ENCODE measurements around the gene RNF144B.
A peak's percentile ranks its signal among the peaks of the same experiment; 100 is the strongest.
"Not testable (repeated sequence)": the region's sequence is repeated elsewhere in the genome, so short reads cannot be mapped to it uniquely, and the experiment has no call there.

The RNF144B gene

GRCh38 chr6:18387061-18387721, at the start of gene RNF144B:
Gene RNF144B (plus strand): TSS chr6:18387350. CDS start chr6:18399535, 12,185 bp downstream.
- peak; percentile 26 to 31 (median 27) for DNase-seq (ENCODE audit: low read depth in 2 of 3, low spot score in 2 of 3)

- no peak for DNase-seq (ENCODE audit: low read depth in 2 of 3, low spot score in 2 of 3)
These were observed 47.6 kb upstream of the RNF144B start for GRCh38 chr6:18339599-18339998.

DNA sequence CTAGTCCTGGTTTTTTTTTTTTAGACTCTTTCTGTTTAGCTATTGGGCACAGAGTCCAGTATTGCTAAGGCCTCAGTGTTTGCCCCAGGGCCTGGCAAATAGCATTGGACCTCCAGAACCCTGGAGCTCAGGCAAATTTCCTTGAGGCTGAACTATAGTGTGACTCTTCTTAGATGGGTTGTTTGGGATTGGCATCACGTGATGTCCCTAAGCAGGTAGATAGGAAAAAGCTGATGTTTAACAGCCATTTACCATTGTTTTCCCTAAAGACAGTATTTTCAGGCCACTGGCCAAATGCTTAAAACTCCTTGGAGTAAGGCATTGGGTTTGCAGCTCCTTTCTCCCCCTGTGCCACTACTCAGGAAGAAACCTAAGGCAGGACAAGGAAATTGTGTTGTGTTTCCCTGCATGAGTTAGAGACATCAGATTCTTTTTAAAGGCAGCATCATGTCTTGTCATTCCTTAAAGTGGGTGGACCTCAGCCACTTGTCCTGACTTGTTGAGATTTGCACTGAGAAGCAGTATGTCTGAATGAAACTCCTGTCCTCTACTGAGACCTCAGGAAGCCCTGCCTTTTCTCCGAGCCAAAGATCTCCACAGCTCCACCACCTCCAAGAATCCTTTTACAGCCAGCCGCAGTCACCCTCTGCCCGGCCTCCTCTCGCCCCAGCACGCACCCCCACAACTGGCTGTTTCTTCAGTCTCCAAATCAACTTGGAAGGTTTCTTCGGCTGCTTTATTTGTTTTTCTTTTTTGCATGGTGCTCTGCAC, 46.2 kb upstream of the RNF144B start:
- no peak for DNase-seq (ENCODE audit: low read depth in 2 of 3, low spot score in 2 of 3)

DNA sequence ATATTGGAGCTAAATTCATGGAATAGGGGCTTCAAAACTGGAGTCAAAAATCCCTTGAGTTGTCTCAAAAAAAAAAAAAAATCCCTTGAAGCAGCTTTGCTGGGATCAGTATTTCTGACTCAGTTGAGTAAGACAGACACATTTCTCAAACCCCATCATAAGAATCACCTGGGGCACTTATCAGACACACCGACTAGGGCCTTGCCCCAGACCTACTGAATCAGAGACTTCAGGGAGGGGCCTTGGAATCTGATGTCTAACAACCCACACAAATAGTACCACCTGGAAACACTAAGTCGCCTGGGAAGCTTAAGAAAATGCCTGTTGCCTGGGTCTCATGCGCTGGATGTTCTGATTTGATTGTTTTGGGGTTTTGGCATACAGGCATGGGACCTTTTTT, 44.9 kb upstream of the RNF144B start:
- no peak for DNase-seq (ENCODE audit: low read depth in 2 of 3, low spot score in 2 of 3)

GRCh38 chr6:18343741-18344140, 43.4 kb upstream of the RNF144B start:
- no peak for DNase-seq (ENCODE audit: low read depth in 2 of 3, low spot score in 2 of 3)

GRCh38 chr6:18347021-18347577, 40.1 kb upstream of the RNF144B start:
- no peak for DNase-seq (ENCODE audit: low read depth in 2 of 3, low spot score in 2 of 3)

GRCh38 chr6:18347866-18348265, 39.3 kb upstream of the RNF144B start:
- no peak for DNase-seq (ENCODE audit: low read depth in 2 of 3, low spot score in 2 of 3)

DNA sequence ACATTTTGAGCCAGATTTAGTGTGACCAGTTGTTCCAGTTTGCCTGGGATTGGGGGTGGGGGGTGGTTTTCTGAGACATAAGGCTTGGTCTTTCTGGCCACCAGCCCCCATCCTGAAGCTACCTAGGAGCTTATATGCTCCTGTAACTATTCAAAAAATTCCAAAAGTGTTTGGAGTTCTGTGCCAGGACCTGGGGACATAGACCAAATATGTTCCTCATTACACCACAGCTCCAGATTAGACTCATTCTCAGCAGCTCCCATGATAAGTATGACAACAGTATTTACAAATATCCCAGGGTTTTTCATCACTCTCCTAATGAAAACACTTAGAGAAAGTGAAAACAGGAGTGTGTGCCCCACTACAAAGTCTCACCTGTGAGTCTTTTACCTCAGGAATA, 37.8 kb upstream of the RNF144B start:
- DNase-seq (ENCODE audit: low read depth in 2 of 3, low spot score in 2 of 3): no peak

DNA sequence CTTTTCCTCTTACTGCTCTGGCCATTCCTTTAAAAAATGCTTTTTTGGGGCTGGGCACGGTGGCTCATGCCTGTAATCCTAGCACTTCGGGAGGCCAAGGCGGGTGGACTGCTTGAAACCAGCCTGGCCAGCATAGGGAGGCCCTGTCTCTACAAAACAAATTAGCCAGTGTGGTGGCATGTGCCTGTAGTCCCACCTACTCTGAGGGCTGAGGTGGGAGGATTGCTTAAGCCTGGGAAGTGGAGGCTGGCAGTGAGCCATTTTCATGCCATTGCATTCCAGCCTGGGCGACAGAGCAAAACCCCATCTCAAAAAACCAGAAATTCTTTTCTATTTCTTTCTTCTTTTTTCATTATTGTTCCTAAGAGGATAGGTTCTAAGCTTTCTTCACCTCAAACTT, 36.9 kb upstream of the RNF144B start:
- no peak for DNase-seq (ENCODE audit: low read depth in 2 of 3, low spot score in 2 of 3)

DNA sequence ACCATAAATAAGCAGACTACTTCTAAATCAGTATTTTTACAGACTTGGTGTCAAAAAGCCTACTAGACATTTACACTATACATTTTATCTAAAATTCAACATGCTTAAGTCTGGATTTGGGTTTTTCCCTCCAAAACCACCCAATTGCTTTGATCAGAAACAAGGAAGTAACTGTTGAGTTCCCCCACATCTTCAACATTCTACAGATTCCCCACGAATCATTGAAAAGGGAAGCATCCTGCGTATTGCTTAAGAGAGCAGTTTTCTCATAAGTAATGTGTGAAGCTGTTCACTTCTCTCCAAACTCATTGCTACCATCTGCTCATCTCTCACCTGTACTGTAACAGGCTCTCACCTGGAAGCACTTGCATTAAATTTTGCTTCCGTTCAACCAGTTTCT, 36.4 kb upstream of the RNF144B start:
- no peak for DNase-seq (ENCODE audit: low read depth in 2 of 3, low spot score in 2 of 3)

- no peak for DNase-seq (ENCODE audit: low read depth in 2 of 3, low spot score in 2 of 3)
These were observed 35.1 kb upstream of the RNF144B start for GRCh38 chr6:18352001-18352400.

DNA sequence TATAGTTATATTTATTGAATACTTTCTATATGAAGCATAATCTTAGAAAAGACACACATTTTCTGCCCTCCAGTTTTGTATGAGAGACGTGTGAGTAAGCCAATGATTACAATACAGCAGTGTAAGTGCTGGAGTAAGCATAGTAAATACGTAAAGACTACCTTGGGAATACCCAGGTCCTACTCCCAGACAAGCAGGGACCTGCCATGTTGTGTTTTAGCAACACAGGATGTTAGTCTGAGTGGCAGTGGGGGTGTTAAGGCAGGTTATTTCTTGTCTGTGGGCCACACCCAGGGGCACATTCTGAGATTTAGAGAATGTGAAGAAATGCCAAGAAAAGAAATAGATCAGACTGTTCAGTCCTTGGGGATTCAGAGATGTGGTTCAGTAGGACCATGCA, 34.3 kb upstream of the RNF144B start:
- no peak for DNase-seq (ENCODE audit: low read depth in 2 of 3, low spot score in 2 of 3)

DNA sequence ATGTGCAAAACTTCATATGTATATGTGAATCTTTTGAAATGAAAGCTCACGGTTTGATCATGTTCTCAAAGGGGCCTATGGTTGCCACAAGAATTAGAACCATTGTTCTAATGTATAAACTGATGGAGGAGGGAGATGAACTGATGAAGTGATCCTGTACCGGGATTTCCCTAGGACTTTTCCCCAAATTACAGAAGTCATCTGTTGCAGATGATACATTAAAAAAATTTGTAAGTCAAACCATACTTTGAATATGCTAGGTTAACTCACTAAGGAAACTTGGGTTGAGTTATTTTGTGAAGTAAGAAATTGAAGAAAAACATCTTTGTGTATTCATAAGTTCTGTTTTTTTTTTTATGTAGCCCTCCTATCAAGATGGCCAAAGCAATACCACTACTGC, 33.9 kb upstream of the RNF144B start:
- no peak for DNase-seq (ENCODE audit: low read depth in 2 of 3, low spot score in 2 of 3)

- not testable (repeated sequence) for DNase-seq (ENCODE audit: low read depth in 2 of 3, low spot score in 2 of 3)
These were observed 29.6 kb upstream of the RNF144B start for GRCh38 chr6:18357546-18357945.

DNA sequence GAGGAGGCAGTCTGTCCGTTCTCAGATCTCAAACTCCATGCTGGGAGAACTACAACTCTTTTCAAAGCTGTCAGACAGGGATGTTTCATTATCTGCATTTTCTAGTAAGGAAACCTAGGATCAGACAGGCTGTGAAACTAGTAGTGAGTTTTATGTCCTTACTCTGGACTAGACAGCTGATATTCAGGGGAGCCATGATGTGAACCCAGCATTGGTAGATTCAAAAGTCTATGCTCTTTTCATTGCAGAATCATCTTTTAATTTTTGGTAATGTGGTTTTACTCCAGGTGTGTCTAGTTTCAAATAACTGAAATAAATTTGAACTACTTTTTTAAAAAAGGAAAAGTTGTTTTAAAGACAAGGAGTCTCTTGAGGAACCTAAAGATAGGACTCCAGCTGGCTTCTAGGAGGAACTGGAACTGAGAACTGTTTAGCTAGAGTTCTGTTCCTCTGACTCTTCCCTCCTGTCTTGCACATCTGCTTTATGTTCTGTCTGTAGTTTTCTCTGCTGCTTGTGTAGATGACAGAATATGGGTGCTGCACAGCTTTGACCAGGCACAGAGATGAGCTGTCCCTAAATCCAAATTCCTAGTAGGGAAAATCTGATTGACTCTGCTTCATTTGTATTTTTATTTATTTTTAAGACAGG, 27.8 kb upstream of the RNF144B start:
- no peak for DNase-seq (ENCODE audit: low read depth in 2 of 3, low spot score in 2 of 3)

DNA sequence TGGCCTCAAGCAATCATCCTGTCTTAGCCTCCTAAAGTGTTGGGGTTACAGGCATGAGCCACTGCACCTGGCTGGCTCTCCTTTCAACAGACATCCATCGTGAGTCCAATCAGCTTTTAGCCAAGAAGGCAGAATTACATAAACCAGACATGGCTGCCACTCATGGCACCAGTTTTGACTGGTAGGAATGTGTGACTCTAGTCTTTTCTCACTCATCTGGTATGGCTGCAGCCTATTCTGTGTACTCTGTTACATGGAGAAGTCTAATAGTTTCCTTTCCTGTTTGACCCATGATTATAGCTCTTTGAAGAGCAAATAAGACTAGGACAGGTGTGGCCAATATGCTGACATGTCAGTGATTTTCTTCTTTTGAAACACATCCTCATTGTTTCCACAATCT, 27.0 kb upstream of the RNF144B start:
- no peak for DNase-seq (ENCODE audit: low read depth in 2 of 3, low spot score in 2 of 3)

- no peak for DNase-seq (ENCODE audit: low read depth in 2 of 3, low spot score in 2 of 3)
These were observed 25.0 kb upstream of the RNF144B start for GRCh38 chr6:18362058-18362561.

DNA sequence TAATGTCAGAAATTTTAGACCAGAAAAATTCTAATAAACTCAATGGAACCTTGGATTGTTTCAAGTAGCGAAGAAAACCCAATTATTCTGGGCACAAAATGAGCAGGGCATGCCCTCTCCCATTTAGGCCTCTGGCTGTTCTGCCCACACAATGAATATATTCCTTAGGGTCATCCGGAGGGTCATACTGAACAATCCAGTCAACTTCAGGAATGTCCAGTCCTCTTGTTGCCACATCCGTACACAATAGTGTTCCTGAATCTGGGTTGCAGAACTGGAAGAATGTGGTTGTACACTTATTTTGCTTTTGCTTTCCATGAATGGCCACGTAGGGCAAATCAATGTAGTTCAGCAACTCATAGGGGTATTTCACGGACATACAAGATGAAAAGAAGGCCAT, 23.4 kb upstream of the RNF144B start:
- no peak for DNase-seq (ENCODE audit: low read depth in 2 of 3, low spot score in 2 of 3)

DNA sequence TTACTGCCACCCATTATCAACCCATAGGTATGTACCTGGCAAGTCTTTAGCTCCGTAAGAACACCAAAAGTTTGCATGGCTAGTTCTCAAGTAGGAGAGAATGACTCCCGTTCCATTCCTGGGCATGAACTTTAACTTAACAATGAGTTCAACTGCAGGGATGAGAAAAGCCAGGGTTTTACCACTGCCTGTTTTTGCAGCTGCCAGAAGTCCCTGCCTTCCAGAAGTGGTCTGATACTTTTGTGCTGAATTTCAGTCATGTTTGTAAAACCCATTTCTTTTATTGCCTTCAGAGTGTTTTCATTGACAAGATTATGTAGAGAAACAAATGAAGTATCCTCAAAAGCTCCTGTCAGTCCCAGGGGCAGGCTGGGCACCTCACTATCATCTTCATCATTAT, 22.6 kb upstream of the RNF144B start:
- DNase-seq (ENCODE audit: low read depth in 2 of 3, low spot score in 2 of 3): not testable (repeated sequence)

GRCh38 chr6:18367371-18367770, 19.8 kb upstream of the RNF144B start:
- no peak for DNase-seq (ENCODE audit: low read depth in 2 of 3, low spot score in 2 of 3)

DNA sequence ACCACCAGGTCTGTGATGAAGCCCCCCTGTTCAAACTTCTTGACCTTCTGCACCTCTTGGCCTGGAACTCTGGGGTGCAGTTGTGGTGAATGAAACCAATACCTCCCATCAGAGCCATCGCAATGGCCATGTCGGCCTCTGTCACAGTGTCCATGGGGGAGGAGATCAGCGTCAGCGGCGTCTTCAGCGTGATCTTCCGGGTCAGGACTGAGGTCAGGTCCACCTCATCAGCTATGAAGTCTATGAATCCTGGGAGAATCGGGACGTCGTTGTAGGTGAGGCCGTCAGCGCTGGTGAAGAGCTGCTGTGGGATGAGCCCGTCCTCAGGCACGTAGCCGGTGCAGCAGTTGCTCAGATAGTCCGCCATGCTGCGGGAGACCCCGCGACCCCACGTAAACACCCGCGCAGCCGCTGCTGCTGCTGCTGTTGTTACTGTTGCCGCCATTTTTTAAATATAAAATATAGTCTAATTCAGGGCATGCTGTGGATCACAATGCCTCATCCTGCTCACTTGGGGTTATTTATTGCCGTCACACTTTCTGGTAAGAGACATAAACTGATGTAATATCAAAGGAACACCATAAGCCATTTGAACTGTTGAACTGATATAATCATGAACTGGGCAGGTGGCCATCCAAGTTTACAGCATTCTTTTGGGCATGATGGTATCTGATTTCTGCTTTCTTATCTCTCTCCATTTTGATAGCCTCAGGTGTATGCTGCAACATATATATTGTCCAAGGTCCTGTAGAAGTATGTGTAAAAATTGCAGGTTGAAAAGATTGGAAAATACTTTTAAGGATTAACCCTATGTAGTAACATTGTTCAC, 18.7 kb upstream of the RNF144B start:
- DNase-seq (ENCODE audit: low read depth in 2 of 3, low spot score in 2 of 3): no peak
